HS-27A (cell line): Measurements from ENCODE around the gene MRGPRX2.

Experiments used
- DNase-seq: peaks from one replicate; pipeline ENCODE4 v3.0.0-alpha.2; 2012; ENCODE audit warnings: low read depth, missing footprints

Gene MRGPRX2

GRCh38 chr11:19075636-19076035 is 15.1 kb upstream of the MRGPRX2 start:
- no peak for DNase-seq

GRCh38 chr11:19073454-19074415 is 13.2 kb upstream of the MRGPRX2 start:
- no peak for DNase-seq

GRCh38 chr11:19072464-19072863 is 11.9 kb upstream of the MRGPRX2 start:
- no peak for DNase-seq

- peak; percentile 73 for DNase-seq
These were observed 10.7 kb upstream of the MRGPRX2 start for GRCh38 chr11:19071255-19071654.

DNA sequence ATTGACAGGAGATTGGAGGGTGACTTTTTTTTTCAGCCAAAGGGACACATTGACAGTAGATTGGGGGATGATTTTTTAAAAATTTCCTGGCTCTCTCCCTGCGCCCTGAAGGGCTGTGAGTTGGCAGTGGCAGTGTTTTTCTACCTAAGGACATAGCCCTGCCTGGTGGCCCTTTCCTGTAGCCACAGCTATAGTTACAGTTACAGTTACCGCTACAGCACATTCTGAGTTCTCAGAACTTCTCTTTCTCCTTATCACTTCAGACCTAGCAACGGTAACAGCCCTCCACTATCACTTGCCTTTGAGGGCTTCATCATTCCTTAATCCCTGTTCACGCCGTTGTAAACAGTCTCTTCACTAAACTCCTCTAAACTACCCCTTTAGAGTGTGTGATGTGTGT is 684 bp downstream of the MRGPRX2 start:
- no peak for DNase-seq

GRCh38 chr11:19055905-19056304 is 4.6 kb downstream of the MRGPRX2 start:
- no peak for DNase-seq

GRCh38 chr11:19055016-19055415 is 5.5 kb downstream of the MRGPRX2 start:
- DNase-seq, result no peak

DNA sequence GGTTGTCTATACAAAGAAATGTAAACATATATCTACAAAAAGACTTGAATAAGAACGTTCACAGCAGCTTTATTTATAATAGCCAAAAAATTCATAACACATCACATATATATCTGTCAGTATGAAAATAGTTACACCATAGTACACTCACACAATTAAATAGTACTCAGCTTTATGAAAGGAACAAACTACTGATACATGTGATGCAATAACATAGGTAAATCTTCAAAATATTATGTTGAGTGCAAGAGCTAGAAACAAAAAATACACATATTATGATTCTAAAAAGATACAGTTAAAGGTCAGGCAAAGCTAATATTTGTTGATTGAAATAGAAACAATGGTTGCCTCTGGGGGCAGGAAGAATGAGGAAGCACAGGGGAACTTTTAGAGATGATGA is 6.6 kb downstream of the MRGPRX2 start:
- DNase-seq, result no peak

GRCh38 chr11:19050281-19050680 is 10.2 kb downstream of the MRGPRX2 start:
- no peak for DNase-seq

DNA sequence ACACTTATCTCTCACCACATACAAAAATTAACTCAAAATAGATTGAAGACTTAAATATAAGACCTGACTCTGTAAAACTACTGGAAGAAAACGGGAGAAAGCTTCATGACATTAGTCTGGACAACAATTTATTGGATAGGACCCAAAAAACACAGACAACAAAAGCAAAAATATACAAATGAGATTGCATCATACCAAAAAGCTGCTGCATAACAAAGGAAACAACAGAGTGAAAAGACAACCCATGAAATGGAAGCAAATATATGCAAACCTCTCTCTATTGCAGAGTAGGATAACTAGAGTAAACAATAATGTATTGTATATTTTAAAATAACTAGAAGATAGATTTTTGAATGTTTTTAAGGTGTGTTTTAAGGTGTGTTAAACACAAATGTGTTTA is 11.2 kb downstream of the MRGPRX2 start:
- no peak for DNase-seq

GRCh38 chr11:19040051-19040450 is 20.5 kb downstream of the MRGPRX2 start:
- no peak for DNase-seq

- no peak for DNase-seq
These were observed 21.1 kb downstream of the MRGPRX2 start for GRCh38 chr11:19039409-19039808.

GRCh38 chr11:19032990-19033389 is 27.5 kb downstream of the MRGPRX2 start:
- no peak for DNase-seq

GRCh38 chr11:19027829-19028595 is 32.5 kb downstream of the MRGPRX2 start:
- peak; percentile 24 for DNase-seq

DNA sequence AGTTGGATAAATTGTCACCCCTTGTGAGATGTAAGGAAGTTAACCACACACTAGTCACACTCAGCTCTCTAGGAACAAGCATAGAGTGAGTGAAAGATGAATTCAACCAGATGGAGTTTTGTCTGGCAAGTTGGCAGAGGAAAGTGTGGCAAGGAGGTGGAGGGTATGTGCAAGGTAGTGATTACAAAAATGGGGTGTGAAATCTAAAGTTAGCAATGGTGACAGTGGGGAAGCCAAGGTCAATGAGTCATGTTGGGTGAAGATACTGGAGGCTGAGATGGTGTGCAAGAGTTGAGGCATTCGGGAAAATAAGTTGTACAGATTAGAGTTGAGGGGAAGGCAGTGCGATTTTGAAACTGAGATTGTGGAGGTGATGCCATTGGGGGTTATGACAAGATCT is 33.7 kb downstream of the MRGPRX2 start:
- DNase-seq, result no peak

DNA sequence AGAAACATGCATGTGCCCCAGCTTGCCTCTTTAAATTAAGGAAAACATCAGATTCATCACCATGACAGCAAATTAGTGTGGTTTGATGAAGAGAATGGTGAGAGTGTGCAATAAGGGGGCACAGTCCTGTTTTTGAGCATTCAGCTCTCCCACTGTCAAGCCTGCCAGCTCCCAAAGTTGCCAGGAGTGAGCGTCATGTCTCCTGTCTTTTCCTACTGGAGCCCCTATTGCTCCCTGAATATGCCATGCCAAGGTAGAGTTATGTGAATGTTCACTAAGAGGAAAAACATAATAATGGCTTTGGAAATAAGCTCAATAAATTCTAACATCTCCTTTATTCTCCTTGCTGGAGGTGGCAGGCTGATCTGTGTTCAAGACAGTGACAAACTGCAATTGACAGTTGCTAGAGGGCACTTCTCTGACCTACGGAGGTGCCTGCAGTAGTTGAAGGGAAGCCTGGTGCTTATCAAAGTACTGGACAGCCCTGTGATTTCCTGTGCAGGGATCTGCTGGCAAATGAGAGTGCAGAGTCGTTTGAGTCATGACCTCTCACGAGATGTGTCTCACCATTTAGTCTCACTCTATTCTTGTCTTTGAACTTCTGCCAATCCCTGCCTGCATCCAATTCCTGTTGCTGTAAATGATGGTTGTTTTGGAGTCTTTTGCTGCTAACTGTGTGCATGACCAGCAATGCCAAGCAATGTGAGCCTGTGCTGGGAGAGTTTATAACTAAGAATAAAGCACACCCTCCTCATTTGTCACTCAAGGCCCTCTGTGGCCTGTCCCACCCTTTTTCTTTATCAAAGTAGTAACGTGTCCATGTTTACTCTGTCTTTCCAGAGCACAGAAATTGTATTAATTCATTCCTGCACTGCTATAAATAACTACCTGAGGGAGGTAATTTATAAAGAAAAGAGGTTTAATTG is 34.8 kb downstream of the MRGPRX2 start:
- DNase-seq, result no peak

GRCh38 chr11:19020831-19021230 is 39.7 kb downstream of the MRGPRX2 start:
- DNase-seq, result no peak

DNA sequence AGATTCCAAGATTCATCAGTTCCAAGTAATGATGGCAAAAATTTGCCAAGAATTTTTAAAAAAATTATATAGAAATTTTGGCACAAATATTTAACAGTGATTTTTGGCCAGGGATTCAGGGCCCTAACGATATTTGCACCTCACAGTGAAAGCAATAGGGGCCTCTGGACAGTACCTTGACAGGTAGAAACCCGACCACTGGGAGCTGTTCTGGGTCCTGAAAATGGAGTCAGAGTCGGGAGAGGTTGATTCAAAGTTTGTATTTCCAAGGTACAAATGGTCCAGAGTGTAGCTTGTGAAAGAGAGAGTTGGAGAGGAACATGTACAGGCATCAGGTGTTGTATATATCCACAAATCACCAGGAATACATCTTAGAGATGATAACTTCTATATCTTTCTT is 41.6 kb downstream of the MRGPRX2 start:
- DNase-seq, result no peak

- no peak for DNase-seq
These were observed 47.2 kb downstream of the MRGPRX2 start for GRCh38 chr11:19013181-19013857.

- DNase-seq, result no peak
These were observed 47.9 kb downstream of the MRGPRX2 start for GRCh38 chr11:19012636-19013035.
